Measurements from ENCODE around the gene NLRX1.
"Not testable (repeated sequence)": the region's sequence is repeated elsewhere in the genome, so short reads cannot be mapped to it uniquely, and the experiment has no call there.

NLRX1 gene

DNA sequence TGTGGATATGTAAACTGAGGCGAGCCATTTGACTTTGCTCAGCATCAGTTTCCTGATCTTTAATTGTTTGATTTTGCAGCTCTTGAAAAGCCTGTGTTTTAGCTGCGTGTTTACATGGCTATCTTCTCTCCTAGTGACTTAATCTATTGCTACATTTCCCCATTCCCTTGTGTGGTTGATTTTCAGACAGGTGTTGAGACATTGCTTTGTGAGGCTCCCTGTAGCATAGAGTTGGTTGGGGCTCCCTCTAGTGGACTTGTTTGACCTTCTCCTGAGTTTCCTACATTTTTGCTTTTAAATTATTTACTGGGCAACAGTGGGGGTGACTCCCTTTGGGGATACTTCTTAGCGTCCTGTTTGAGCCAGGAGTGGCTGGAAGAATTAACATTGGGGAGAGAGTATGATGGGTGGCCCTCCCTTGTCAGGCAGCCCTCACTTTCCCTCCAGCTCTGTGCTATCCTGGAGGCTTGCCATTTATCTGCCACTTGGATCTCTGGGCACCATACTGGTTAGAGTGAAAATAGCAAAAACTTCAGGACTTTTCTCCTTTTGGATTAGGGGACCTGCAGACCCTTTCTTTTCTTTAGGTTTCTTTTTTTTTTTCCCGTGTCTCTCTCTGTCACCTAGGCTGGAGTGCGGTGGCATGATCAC, 28.4 kb downstream of the NLRX1 start:
- Histone ChIP-seq H3K36me3 (ENCODE audit: control insufficient read depth, insufficient read depth, low read length) (no peaks in the 10 kb centered on the region), H3K4me1 (ENCODE audit: control insufficient read depth, insufficient read depth, low read length, poor library complexity, severe bottlenecking) (no peaks in the 10 kb centered on the region), H3K4me3 (ENCODE audit: extremely low read depth, insufficient read depth, low read length, poor library complexity, severe bottlenecking) (no peak overlapping the region), H3K9me3 (ENCODE audit: control insufficient read depth, low read length) (no peaks in the 10 kb centered on the region), H3K27ac (ENCODE audit: low read depth, low read length, severe bottlenecking) (no peak overlapping the region)
- WGBS, 2 experiments (ENCODE audit: insufficient coverage in 2 of 2), result 60% methylated on average over 2 to 3 of the region's 5 CpGs

DNA sequence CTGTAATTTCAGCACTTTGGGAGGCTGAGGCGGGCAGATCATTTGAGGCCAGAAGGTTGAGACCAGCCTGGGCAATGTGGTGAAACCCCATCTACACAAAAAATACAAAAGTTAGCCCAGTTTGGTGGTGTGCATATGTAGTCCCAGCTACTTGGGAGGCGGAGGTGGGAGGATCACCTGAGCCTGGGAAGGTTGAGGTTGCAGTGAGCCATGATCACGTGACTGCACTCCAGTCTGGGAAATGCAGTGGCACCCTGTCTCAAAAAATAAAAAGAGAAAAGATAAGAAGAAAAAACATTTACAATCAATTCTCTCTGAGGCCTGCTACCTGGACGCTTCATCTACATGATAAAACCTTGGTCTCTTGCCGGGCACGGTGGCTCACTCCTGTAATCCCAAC, 30.4 kb downstream of the NLRX1 start:
- Histone ChIP-seq H3K36me3 (ENCODE audit: control insufficient read depth, insufficient read depth, low read length) (no peaks in the 10 kb centered on the region), H3K4me3 (ENCODE audit: extremely low read depth, insufficient read depth, low read length, poor library complexity, severe bottlenecking) (no peak overlapping the region), H3K27ac (ENCODE audit: low read depth, low read length, severe bottlenecking) (no peak overlapping the region), H3K4me1 (ENCODE audit: control insufficient read depth, insufficient read depth, low read length, poor library complexity, severe bottlenecking) (no peaks in the 10 kb centered on the region), H3K9me3 (ENCODE audit: control insufficient read depth, low read length) (no peaks in the 10 kb centered on the region)
- WGBS, 2 experiments (ENCODE audit: insufficient coverage in 2 of 2), result 70 to 76% methylated on average over 4 of the region's 6 CpGs

- 95% methylated on average over 4 of the region's 5 CpGs; no CpG with 5 or more reads in 1 of the 2 experiments for WGBS, 2 experiments (ENCODE audit: insufficient coverage in 2 of 2)
- not testable (repeated sequence) for H3K4me1 ChIP-seq (ENCODE audit: control insufficient read depth, insufficient read depth, low read length, poor library complexity, severe bottlenecking); H3K4me3 ChIP-seq (ENCODE audit: extremely low read depth, insufficient read depth, low read length, poor library complexity, severe bottlenecking); H3K27ac ChIP-seq (ENCODE audit: low read depth, low read length, severe bottlenecking); H3K36me3 ChIP-seq (ENCODE audit: control insufficient read depth, insufficient read depth, low read length); H3K9me3 ChIP-seq (ENCODE audit: control insufficient read depth, low read length)
Measured at GRCh38 chr11:119201236-119201635, 32.7 kb downstream of the NLRX1 start.

DNA sequence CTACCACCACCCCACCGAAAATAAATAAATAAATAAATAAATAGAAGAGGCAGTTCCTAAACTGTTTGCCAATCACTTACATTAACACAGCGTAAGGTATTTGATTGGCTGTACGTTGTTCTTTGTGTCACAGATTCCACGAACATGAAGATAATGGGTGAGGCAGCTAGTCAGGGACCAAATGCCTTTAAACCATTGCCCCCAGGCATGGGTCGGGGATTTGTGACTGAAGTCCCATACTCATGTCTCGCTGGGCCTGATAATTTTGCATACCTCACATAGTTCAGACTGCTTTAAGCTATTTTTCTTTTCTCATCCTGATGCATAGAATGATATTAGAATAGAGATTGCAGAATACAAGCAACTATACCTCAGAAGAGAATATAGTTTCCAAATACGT, 34.0 kb downstream of the NLRX1 start:
- Histone ChIP-seq H3K27ac (ENCODE audit: low read depth, low read length, severe bottlenecking) (no peak overlapping the region), H3K4me1 (ENCODE audit: control insufficient read depth, insufficient read depth, low read length, poor library complexity, severe bottlenecking) (peaks cover 5% of the 10 kb centered on the region), H3K9me3 (ENCODE audit: control insufficient read depth, low read length) (no peaks in the 10 kb centered on the region), H3K36me3 (ENCODE audit: control insufficient read depth, insufficient read depth, low read length) (no peaks in the 10 kb centered on the region), H3K4me3 (ENCODE audit: extremely low read depth, insufficient read depth, low read length, poor library complexity, severe bottlenecking) (no peak overlapping the region)
- 78 to 96% methylated on average over 4 of the region's 7 CpGs for WGBS, 2 experiments (ENCODE audit: insufficient coverage in 2 of 2)

- no peaks in the 10 kb centered on the region for H3K9me3 ChIP-seq (ENCODE audit: control insufficient read depth, low read length)
- 91 to 92% methylated on average over 8 of the region's 9 CpGs for WGBS, 2 experiments (ENCODE audit: insufficient coverage in 2 of 2)
- no peak overlapping the region for H3K27ac ChIP-seq (ENCODE audit: low read depth, low read length, severe bottlenecking)
Measured at GRCh38 chr11:119204066-119204465, 35.5 kb downstream of the NLRX1 start.

GRCh38 chr11:119205080-119205479, 36.6 kb downstream of the NLRX1 start:
- Histone ChIP-seq H3K4me3 (ENCODE audit: extremely low read depth, insufficient read depth, low read length, poor library complexity, severe bottlenecking) (peak overlapping the region; percentile 95), H3K36me3 (ENCODE audit: control insufficient read depth, insufficient read depth, low read length) (no peaks in the 10 kb centered on the region), H3K4me1 (ENCODE audit: control insufficient read depth, insufficient read depth, low read length, poor library complexity, severe bottlenecking) (peaks cover 5% of the 10 kb centered on the region), H3K27ac (ENCODE audit: low read depth, low read length, severe bottlenecking) (no peak overlapping the region), H3K9me3 (ENCODE audit: control insufficient read depth, low read length) (no peaks in the 10 kb centered on the region)
- WGBS, 2 experiments (ENCODE audit: insufficient coverage in 2 of 2), result 77 to 80% methylated on average over 5 to 7 of the region's 10 CpGs

More at GRCh38 chr11:119204066-119204465, 35.5 kb downstream of the NLRX1 start:
- Histone ChIP-seq H3K4me1 (ENCODE audit: control insufficient read depth, insufficient read depth, low read length, poor library complexity, severe bottlenecking) (peaks cover 5% of the 10 kb centered on the region), H3K4me3 (ENCODE audit: extremely low read depth, insufficient read depth, low read length, poor library complexity, severe bottlenecking) (no peak overlapping the region), H3K36me3 (ENCODE audit: control insufficient read depth, insufficient read depth, low read length) (no peaks in the 10 kb centered on the region)

DNA sequence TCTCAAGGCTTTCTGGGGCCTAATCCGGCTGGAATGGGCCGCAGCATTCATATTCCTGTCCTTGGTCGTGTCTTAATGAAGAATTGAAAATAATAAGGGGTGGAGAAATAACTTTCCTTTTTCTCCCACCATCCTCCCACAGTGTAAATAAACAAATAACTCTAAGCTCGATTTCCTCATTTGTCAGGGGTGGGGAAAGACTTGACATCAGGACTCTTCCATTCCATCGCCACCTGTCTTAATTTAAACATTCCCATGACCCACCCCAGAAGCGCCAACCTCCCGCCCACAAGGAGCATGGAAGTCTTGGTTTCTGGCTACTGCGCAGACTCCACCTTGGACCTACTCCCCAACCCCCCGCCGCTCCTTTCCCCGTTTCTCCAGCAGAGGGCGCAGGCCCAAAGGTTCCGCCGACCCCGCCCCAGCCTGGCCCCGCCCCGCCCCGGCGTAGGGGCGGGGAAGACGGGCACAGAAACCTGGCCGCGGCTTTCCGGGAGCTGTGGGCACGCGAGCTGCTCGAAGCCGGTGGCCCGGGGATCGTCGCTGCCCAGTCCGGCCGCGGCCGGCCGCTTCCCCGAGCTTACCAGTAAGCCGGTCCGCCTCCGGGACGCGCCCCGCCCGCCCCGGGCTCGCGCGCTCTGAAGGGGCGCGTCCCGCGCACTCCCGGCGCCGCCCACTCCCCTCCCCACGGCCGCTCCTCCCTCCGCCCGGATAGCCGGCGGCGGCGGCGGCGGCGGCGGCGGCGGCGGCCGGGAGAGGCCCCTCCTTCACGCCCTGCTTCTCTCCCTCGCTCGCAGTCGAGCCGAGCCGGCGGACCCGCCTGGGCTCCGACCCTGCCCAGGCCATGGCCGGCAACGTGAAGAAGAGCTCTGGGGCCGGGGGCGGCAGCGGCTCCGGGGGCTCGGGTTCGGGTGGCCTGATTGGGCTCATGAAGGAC, 37.3 kb downstream of the NLRX1 start, which contains the start of gene CBL:
TSS of gene CBL (plus strand) at position 766 of the 937 bp plus-strand sequence. CDS start at position 845, 79 bp downstream.
- Histone ChIP-seq H3K4me1 (ENCODE audit: control insufficient read depth, insufficient read depth, low read length, poor library complexity, severe bottlenecking) (peaks cover 5% of the 10 kb centered on the region), H3K36me3 (ENCODE audit: control insufficient read depth, insufficient read depth, low read length) (no peaks in the 10 kb centered on the region), H3K4me3 (ENCODE audit: extremely low read depth, insufficient read depth, low read length, poor library complexity, severe bottlenecking) (peak within 1 kb of the TSS; percentile 95), H3K9me3 (ENCODE audit: control insufficient read depth, low read length) (no peaks in the 10 kb centered on the region), H3K27ac (ENCODE audit: low read depth, low read length, severe bottlenecking) (peak within 1 kb of the TSS; percentile 90)
- 0% methylated on average over 36 to 62 of the region's 88 CpGs for WGBS, 2 experiments (ENCODE audit: insufficient coverage in 2 of 2)

- Histone ChIP-seq H3K4me1 (ENCODE audit: control insufficient read depth, insufficient read depth, low read length, poor library complexity, severe bottlenecking) (peaks cover 5% of the 10 kb centered on the region), H3K4me3 (ENCODE audit: extremely low read depth, insufficient read depth, low read length, poor library complexity, severe bottlenecking) (peak overlapping the region; percentile 95), H3K36me3 (ENCODE audit: control insufficient read depth, insufficient read depth, low read length) (no peaks in the 10 kb centered on the region), H3K9me3 (ENCODE audit: control insufficient read depth, low read length) (no peaks in the 10 kb centered on the region), H3K27ac (ENCODE audit: low read depth, low read length, severe bottlenecking) (peak overlapping the region; percentile 90)
- WGBS, 2 experiments (ENCODE audit: insufficient coverage in 2 of 2), result 0 to 1% methylated on average over 10 to 15 of the region's 41 CpGs
Measured at GRCh38 chr11:119206511-119207414, 38.2 kb downstream of the NLRX1 start.

GRCh38 chr11:119207415-119207960, 39.0 kb downstream of the NLRX1 start:
- Histone ChIP-seq H3K4me1 (ENCODE audit: control insufficient read depth, insufficient read depth, low read length, poor library complexity, severe bottlenecking) (peaks cover 5% of the 10 kb centered on the region), H3K36me3 (ENCODE audit: control insufficient read depth, insufficient read depth, low read length) (no peaks in the 10 kb centered on the region), H3K9me3 (ENCODE audit: control insufficient read depth, low read length) (no peaks in the 10 kb centered on the region), H3K4me3 (ENCODE audit: extremely low read depth, insufficient read depth, low read length, poor library complexity, severe bottlenecking) (peak overlapping the region; percentile 95), H3K27ac (ENCODE audit: low read depth, low read length, severe bottlenecking) (no peak overlapping the region)
- WGBS, 2 experiments (ENCODE audit: insufficient coverage in 2 of 2), result no CpG with 5 or more reads among the region's 11 CpGs

DNA sequence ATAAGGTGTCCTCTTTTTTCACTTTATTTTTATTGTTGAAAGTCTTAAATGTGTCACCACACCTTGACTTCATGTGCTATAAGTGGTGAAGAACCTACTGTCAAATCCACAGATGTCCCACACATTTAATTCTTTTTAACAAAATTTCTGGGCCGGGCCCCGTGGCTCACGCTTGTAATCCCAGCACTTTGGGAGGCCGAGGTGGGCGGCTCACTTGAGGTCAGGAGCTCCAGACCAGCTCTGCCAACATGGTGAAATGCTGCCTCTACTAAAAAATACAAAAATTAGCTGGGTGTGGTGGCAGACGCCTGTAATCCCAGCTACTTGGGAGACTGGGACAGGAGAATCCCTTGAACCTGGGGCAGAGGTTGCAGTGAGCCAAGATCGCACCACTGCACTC, 40.7 kb downstream of the NLRX1 start:
- Histone ChIP-seq H3K9me3 (ENCODE audit: control insufficient read depth, low read length) (no peaks in the 10 kb centered on the region), H3K36me3 (ENCODE audit: control insufficient read depth, insufficient read depth, low read length) (no peaks in the 10 kb centered on the region), H3K4me1 (ENCODE audit: control insufficient read depth, insufficient read depth, low read length, poor library complexity, severe bottlenecking) (peaks cover 5% of the 10 kb centered on the region), H3K4me3 (ENCODE audit: extremely low read depth, insufficient read depth, low read length, poor library complexity, severe bottlenecking) (no peak overlapping the region), H3K27ac (ENCODE audit: low read depth, low read length, severe bottlenecking) (no peak overlapping the region)
- 91 to 98% methylated on average over 6 to 7 of the region's 7 CpGs for WGBS, 2 experiments (ENCODE audit: insufficient coverage in 2 of 2)
